H9 (cell line): ENCODE measurements around the gene AXL. TPM values are rescaled to one million over a fixed set of nuclear protein-coding genes. Genes with fewer than 3 reads are reported as not detected.
"Not testable (repeated sequence)": the region's sequence is repeated elsewhere in the genome, so short reads cannot be mapped to it uniquely, and the experiment has no call there.

Experiments
- DNase-seq: peaks from one replicate; pipeline ENCODE4 v3.0.0-alpha.2; 2017
- H2AFZ ChIP-seq: one replicate; pipeline ENCODE4 v1.6.1; 2013; ENCODE audit warnings: mild to moderate bottlenecking, low read length, control low read depth, moderate library complexity
- H2AK5ac ChIP-seq: 2 replicates; pipeline ENCODE4 v1.6.1; 2013; ENCODE audit warnings: low read length, control low read depth, mixed read lengths; ENCODE audit not compliant: insufficient read length
- H2BK120ac ChIP-seq: one replicate; pipeline ENCODE4 v1.6.1; 2013; ENCODE audit warnings: low read depth, mild to moderate bottlenecking, low read length, control low read depth, inconsistent platforms; ENCODE audit not compliant: poor library complexity, severe bottlenecking
- H2BK12ac ChIP-seq: 2 replicates; pipeline ENCODE4 v1.6.1; 2013; ENCODE audit warnings: low read length, control low read depth, mixed read lengths, low read depth; ENCODE audit not compliant: insufficient read length
- H2BK15ac ChIP-seq: 2 replicates; pipeline ENCODE4 v1.6.1; 2013; ENCODE audit warnings: low read depth, low read length, control low read depth
- H2BK20ac ChIP-seq: one replicate; pipeline ENCODE4 v1.6.1; 2013; ENCODE audit warnings: low read depth, mild to moderate bottlenecking, low read length, control low read depth, inconsistent platforms; ENCODE audit not compliant: poor library complexity, severe bottlenecking
- H2BK5ac ChIP-seq: 2 replicates; pipeline ENCODE4 v1.6.1; 2013; ENCODE audit warnings: low read length, control low read depth, mixed read lengths; ENCODE audit not compliant: insufficient read length
- H3K14ac ChIP-seq: 2 replicates; pipeline ENCODE4 v1.6.1; 2013; ENCODE audit warnings: low read length, control low read depth; ENCODE audit not compliant: insufficient read depth
- H3K18ac ChIP-seq: 2 replicates; pipeline ENCODE4 v1.6.1; 2013; ENCODE audit warnings: low read depth, mild to moderate bottlenecking, mixed read lengths, low read length, control low read depth; ENCODE audit not compliant: insufficient read length
- H3K23ac ChIP-seq: 2 replicates; pipeline ENCODE4 v1.6.1; 2013; ENCODE audit warnings: low read length, control low read depth, mixed read lengths, low read depth; ENCODE audit not compliant: insufficient read length
- H3K23me2 ChIP-seq: 2 replicates; pipeline ENCODE4 v1.6.1; 2013; ENCODE audit warnings: low read depth, mild to moderate bottlenecking, mixed read lengths, low read length, control low read depth; ENCODE audit not compliant: insufficient read length, poor library complexity, severe bottlenecking
- H3K27ac ChIP-seq: 2 replicates; pipeline ENCODE4 v1.5.1; 2013; ENCODE audit warnings: low read length, control low read depth, mixed read lengths, low read depth; ENCODE audit not compliant: insufficient read length
- H3K27me3 ChIP-seq: 2 replicates; pipeline ENCODE4 v1.6.1; 2013; ENCODE audit warnings: low read length, control low read depth, inconsistent platforms; ENCODE audit not compliant: insufficient read depth
- H3K4ac ChIP-seq: 2 replicates; pipeline ENCODE4 v1.6.1; 2013; ENCODE audit warnings: low read depth, mild to moderate bottlenecking, control low read depth, inconsistent platforms, low read length, moderate library complexity
- H3K4me1 ChIP-seq: 2 replicates; pipeline ENCODE4 v1.6.1; 2013; ENCODE audit warnings: low read length, control low read depth, inconsistent platforms; ENCODE audit not compliant: insufficient read depth
- H3K4me2 ChIP-seq: 2 replicates; pipeline ENCODE4 v1.6.1; 2013; ENCODE audit warnings: low read length, control low read depth, mixed read lengths; ENCODE audit not compliant: insufficient read length, insufficient read depth
- H3K56ac ChIP-seq: 2 replicates; pipeline ENCODE4 v1.6.1; 2013; ENCODE audit warnings: low read depth, mild to moderate bottlenecking, mixed read lengths, low read length, control low read depth; ENCODE audit not compliant: insufficient read length
- H3K79me1 ChIP-seq: 2 replicates; pipeline ENCODE4 v1.6.1; 2013; ENCODE audit warnings: low read depth, mild to moderate bottlenecking, moderate library complexity, low read length, control low read depth, inconsistent platforms; ENCODE audit not compliant: insufficient read depth, poor library complexity, severe bottlenecking
- H3K79me2 ChIP-seq: 2 replicates; pipeline ENCODE4 v1.6.1; 2013; ENCODE audit warnings: low read length, control low read depth, inconsistent platforms; ENCODE audit not compliant: insufficient read depth
- H3K9ac ChIP-seq: 2 replicates; pipeline ENCODE4 v1.6.1; 2013; ENCODE audit warnings: low read length, control low read depth, mixed read lengths; ENCODE audit not compliant: insufficient read length; ENCODE audit errors: extremely low read depth
- H3K9me3 ChIP-seq: one replicate; pipeline ENCODE4 v1.6.1; 2013; ENCODE audit warnings: low read depth, low read length, inconsistent platforms; ENCODE audit not compliant: control insufficient read depth
- H3T11ph ChIP-seq: one replicate; pipeline ENCODE4 v1.6.1; 2013; ENCODE audit warnings: mild to moderate bottlenecking, low read length, control low read depth, inconsistent platforms
- H4K20me1 ChIP-seq: one replicate; pipeline ENCODE4 v1.6.1; 2013; ENCODE audit not compliant: control insufficient read depth, insufficient read length, insufficient read depth
- H4K5ac ChIP-seq: 2 replicates; pipeline ENCODE4 v1.6.1; 2013; ENCODE audit warnings: low read depth, mild to moderate bottlenecking, mixed read lengths, low read length, control low read depth; ENCODE audit not compliant: insufficient read length
- H4K8ac ChIP-seq: replicated peaks from 2 replicates; pipeline ENCODE4 v1.6.1; 2013; ENCODE audit warnings: low read length, control low read depth, mixed read lengths, low read depth; ENCODE audit not compliant: insufficient read length
- H4K91ac ChIP-seq: 2 replicates; pipeline ENCODE4 v1.6.1; 2013; ENCODE audit warnings: low read depth, mild to moderate bottlenecking, moderate library complexity, mixed read lengths, low read length, control low read depth; ENCODE audit not compliant: insufficient read length
- H3K27ac Mint-ChIP-seq, 3 experiments: 2 replicates in 2 of 3; 3 replicates in 1 of 3; pipeline ENCODE4 v1.8.0; 2020 to 2021; ENCODE audit warnings: mixed read lengths in 3 of 3, mild to moderate bottlenecking in 1 of 3, moderate library complexity in 1 of 3
- H3K27me3 Mint-ChIP-seq: 2 replicates; pipeline ENCODE4 v1.8.0; 2021; ENCODE audit warnings: low read depth, mild to moderate bottlenecking, moderate library complexity, mixed read lengths
- H3K36me3 Mint-ChIP-seq, 3 experiments: 2 replicates in 2 of 3; 3 replicates in 1 of 3; pipeline ENCODE4 v1.8.0; 2020 to 2021; ENCODE audit warnings: low read depth in 3 of 3, mixed read lengths in 3 of 3; ENCODE audit not compliant: insufficient read depth in 1 of 3
- H3K4me1 Mint-ChIP-seq, 2 experiments: 2 replicates each; pipeline ENCODE4 v1.8.0; 2020; ENCODE audit warnings: mixed read lengths in 2 of 2
- H3K4me3 Mint-ChIP-seq, 2 experiments: 2 replicates in 1 of 2; 3 replicates in 1 of 2; pipeline ENCODE4 v1.8.0; 2020 to 2021; ENCODE audit warnings: mild to moderate bottlenecking in 2 of 2, mixed read lengths in 2 of 2, moderate library complexity in 1 of 2
- H3K9me3 Mint-ChIP-seq, 2 experiments: 2 replicates in 1 of 2; 3 replicates in 1 of 2; pipeline ENCODE4 v1.8.0; 2020; ENCODE audit warnings: mild to moderate bottlenecking in 2 of 2, mixed read lengths in 2 of 2, moderate library complexity in 1 of 2
- CTCF ChIP-seq: fragments of 200-600 bp; sonication (generic); conservative IDR thresholded peaks from 3 replicates; pipeline ENCODE4 v1.8.0; 2021; ENCODE audit warnings: antibody characterized with exemption, mild to moderate bottlenecking
- WGBS: extraction: QIAGEN DNeasy Blood & Tissue Kit; methylation state at CpG from one replicate; pipeline ENCODE4 v1.1.7; 2013; ENCODE audit warnings: missing lambda C conversion rate, low lambda C conversion rate, mixed read lengths; ENCODE audit not compliant: insufficient read length; ENCODE audit errors: extremely low coverage; 5-methylcytosine and 5-hydroxymethylcytosine counted together
- total RNA-seq: library from RNA; stranded (reverse); gene quantifications from 2 replicates; pipeline ENCODE4 v1.2.1, GENCODE V29; 2021

AXL gene
- total RNA-seq, 1 experiment from 2014 or later: 29.4 TPM

GRCh38 chr19:41288673-41289530, 69.9 kb downstream of the AXL start:
- no peak overlapping the region for H4K8ac ChIP-seq
- no peak overlapping the region for H2BK20ac ChIP-seq
- peak overlapping the region; percentile 26 for H3K4me2 ChIP-seq
- Mint-ChIP-seq H3K27me3 (no peaks in the 10 kb centered on the region), H3K4me1 (peaks cover 17 to 26% of the 10 kb centered on the region in 2 experiments), H3K4me3 (peak overlapping the region in 1 of 2 experiments; percentile 41; a peak in 2 of 5 replicates), H3K9me3 (no peaks in the 10 kb centered on the region), H3K36me3 (peaks cover 59 to 97% (median 93%) of the 10 kb centered on the region in 3 experiments), H3K27ac (peak overlapping the region in 2 of 3 experiments; percentile 87 to 90; a peak in 6 of 7 replicates)
- no peaks in the 10 kb centered on the region for H3K79me2 ChIP-seq
- no peak overlapping the region for H2BK12ac ChIP-seq
- peaks cover 5% of the 10 kb centered on the region for H3K79me1 ChIP-seq
- no peak overlapping the region for H3K9ac ChIP-seq
- no peak overlapping the region for H2BK120ac ChIP-seq
- no peak overlapping the region for H3K27ac ChIP-seq
- H3K4ac ChIP-seq: no peak overlapping the region
- H3K9me3 ChIP-seq: no peaks in the 10 kb centered on the region
- H3K23ac ChIP-seq: no peak overlapping the region
- WGBS: no CpG with 5 or more reads among the region's 3 CpGs
- H3K14ac ChIP-seq: no peak overlapping the region
- H4K20me1 ChIP-seq: no peaks in the 10 kb centered on the region
- H3K18ac ChIP-seq: no peak overlapping the region
- no peak for TF ChIP-seq CTCF
- no peak overlapping the region for H2AK5ac ChIP-seq
- no peak overlapping the region for H4K5ac ChIP-seq
- peaks cover 7% of the 10 kb centered on the region; the same call in 1 of the 2 replicates for H3K4me1 ChIP-seq
- H3K56ac ChIP-seq: no peak overlapping the region
- no peaks in the 10 kb centered on the region for H3K27me3 ChIP-seq
- H2BK15ac ChIP-seq: no peak overlapping the region
- H3K23me2 ChIP-seq: no peaks in the 10 kb centered on the region
- no peak overlapping the region for H4K91ac ChIP-seq
- no peak overlapping the region for H3T11ph ChIP-seq
- no peak overlapping the region for H2AFZ ChIP-seq
- no peak for DNase-seq
- no peak overlapping the region for H2BK5ac ChIP-seq

- H2BK5ac ChIP-seq, H4K20me1 ChIP-seq, H3K18ac ChIP-seq, H2BK20ac ChIP-seq, DNase-seq, H3K79me1 ChIP-seq, H3K56ac ChIP-seq, H3K23ac ChIP-seq, H2AK5ac ChIP-seq, H3K4me1 ChIP-seq, H3K14ac ChIP-seq, H4K91ac ChIP-seq, H3K9ac ChIP-seq, H4K8ac ChIP-seq, H2BK120ac ChIP-seq, H3K4ac ChIP-seq, H4K5ac ChIP-seq, H2BK15ac ChIP-seq, H3K9me3 ChIP-seq, H3K4me2 ChIP-seq, H3T11ph ChIP-seq, H3K27ac ChIP-seq, H3K9me3 Mint-ChIP-seq, H3K23me2 ChIP-seq, H2BK12ac ChIP-seq, H3K4me3 Mint-ChIP-seq, H3K27me3 ChIP-seq, H2AFZ ChIP-seq, H3K79me2 ChIP-seq, H3K27me3 Mint-ChIP-seq: not testable (repeated sequence)
- Mint-ChIP-seq H3K36me3 (peaks cover 64 to 98% (median 96%) of the 10 kb centered on the region in 3 experiments), H3K27ac (peak overlapping the region in 1 of 3 experiments; percentile 90; a peak in 2 of 7 replicates), H3K4me1 (peaks cover 17 to 26% of the 10 kb centered on the region in 2 experiments)
- WGBS: no CpG with 5 or more reads among the region's 8 CpGs
These were observed 70.8 kb downstream of the AXL start for GRCh38 chr19:41289814-41290213.
